SKM-1 (cell line): ENCODE data around the gene UBAP1.
A peak's percentile ranks its signal among the peaks of the same experiment; 100 is the strongest.
"Not testable (repeated sequence)": the region's sequence is repeated elsewhere in the genome, so short reads cannot be mapped to it uniquely, and the experiment has no call there.

ENCODE experiments used
- DNase-seq: peaks from one replicate; lab custom pipeline; 2025; ENCODE audit not compliant: unreplicated experiment; lab: John Stamatoyannopoulos, UW

UBAP1 gene

DNA sequence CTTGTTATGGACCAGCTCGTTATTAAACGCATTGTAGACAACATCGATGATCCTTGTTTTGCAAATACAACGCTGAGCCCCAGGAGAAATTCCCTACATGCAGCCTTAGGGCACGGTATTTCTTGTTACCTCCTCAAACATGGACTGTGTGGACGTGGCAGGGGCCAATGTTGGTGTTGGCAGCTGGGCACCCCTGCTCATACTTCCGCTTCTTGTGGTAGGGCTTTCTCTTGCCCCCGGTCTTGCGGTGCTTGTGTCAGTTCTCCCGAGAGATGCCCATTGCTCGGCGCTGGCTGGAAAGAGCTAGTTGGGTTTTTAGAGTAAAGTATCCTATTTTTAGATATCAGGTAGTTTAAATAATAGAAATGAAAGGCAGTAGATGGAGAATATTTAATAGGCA lies 45.5 kb downstream of the UBAP1 start:
- no peak for DNase-seq

DNA sequence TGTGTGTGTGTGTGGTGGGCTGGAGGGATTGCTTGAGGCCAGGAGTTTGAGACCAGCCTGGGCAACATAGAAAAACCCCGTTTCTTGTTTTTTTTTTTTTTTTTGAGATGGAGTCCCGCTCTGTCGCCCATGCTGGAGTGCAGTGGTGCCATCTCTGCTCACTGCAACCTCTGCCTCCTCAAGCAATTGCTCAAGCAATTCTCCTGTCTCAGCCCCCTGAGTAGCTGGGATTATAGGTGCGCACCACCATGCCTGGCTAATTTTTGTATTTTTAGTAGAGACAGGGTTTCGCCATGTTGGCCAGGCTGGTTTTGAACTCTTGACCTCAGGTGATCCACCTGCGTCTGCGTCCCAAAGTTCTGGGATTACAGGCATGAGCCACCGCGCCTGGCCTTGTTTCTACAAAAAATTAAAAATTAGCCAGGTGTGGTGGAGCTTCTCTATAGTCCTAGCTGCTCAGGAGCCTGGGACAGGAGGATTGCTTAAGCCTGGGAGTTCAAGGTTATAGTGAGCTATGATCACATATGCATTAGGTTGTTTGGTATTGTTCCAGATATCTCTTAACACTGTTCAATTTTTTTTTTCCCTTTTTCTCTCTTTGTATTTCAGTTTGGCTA lies 47.4 kb downstream of the UBAP1 start:
- DNase-seq: not testable (repeated sequence)

- DNase-seq: no peak
Observed at GRCh38 chr9:34227445-34227844, 48.6 kb downstream of the UBAP1 start.

DNA sequence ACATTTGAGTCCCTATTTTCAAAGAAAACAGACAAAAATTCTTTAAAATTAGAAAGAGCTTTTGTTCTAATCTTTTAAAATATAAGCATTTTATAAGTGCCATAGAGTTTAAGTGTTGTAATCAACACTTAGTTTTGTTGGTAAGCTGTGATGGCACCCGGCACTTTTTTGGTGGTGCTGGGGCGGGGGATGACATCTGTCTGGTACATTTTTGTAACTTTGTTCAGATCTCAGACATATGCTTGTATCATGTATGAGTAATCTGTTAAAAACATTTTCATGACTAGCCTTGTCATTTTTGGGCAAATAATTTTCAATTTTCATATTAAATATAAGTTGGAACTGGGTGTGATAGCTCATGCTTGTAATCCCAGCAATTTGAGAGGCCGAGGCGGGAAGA lies 51.7 kb downstream of the UBAP1 start:
- no peak for DNase-seq

GRCh38 chr9:34232201-34232600 lies 53.4 kb downstream of the UBAP1 start:
- no peak for DNase-seq

GRCh38 chr9:34233672-34234071 lies 54.8 kb downstream of the UBAP1 start:
- no peak for DNase-seq

GRCh38 chr9:34237836-34238235 lies 59.0 kb downstream of the UBAP1 start:
- DNase-seq: no peak

DNA sequence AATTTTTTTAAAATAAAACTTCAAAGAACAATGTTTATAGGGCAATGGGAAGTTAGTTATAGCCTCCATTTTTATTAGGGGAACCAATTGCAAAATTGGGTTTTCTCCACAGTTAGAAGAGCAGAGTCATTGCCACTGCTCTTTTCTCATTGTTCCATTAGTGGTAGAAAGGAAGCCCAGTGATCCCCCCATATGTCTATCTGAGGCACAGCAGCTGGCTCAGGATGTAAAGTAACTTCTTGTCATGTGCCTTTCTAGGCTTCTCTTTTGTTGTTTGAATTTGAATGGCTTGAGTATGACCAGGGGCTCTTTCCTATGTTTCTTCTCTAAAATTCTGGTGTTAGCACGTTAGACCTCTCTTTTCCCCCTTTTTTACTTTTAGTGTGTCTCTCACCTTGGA lies 61.2 kb downstream of the UBAP1 start:
- no peak for DNase-seq

DNA sequence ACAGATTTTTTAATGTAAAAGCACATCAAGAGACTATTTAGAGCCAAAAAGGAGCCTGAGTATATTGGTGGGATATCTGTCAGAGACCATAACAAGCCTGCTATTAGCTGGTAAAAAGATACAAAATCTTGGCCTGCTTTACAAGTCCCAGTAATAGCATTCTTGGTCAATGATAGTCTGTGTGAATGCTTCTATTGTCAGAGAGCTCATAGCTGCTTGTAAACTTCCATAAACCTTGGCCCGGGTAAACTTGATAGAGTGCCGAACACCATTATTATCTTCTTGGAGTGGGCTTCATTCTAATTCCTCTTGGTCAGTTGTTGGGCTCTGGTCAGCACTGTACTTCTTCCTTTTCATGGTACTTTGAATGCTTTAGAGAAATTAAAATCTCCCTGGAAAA lies 64.0 kb downstream of the UBAP1 start:
- DNase-seq: no peak

DNA sequence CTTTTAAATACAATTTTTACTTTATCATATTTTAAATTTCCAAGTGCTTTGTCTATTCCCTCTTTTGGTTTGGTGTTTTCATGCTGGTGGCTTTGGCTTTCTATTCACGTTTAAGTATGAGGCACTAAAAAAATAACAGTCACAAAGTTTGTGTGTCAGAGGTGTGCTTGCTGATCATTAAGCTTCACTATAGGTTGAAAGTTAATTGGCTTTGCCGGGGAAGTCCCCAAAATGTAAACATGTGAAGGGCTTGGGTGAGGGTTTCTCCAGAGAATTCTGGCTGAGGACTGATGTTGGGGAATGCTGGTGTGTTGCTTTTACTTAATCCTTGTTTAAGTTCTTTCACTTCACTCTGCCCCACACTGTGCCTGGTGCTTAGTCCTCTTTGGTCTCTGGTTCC lies 66.4 kb downstream of the UBAP1 start:
- not testable (repeated sequence) for DNase-seq

DNA sequence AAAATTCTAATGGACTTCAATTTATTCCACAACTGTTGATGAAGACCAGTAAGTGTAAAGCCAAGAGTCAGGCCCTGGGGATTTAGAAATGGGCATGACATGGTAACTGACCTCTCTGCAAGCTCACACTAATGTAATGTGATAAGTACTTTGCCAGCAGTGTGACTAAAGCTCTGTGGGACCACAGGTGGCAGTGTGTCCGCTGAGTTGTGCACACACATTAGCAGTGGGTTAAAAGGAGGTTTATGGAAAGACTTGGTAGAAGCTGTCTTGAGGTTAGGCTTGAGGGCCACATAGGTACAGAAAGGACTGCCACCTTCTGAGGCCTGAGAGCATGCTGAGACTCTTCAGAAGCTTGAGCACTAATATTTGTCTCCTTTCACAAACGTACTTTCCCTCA lies 67.6 kb downstream of the UBAP1 start:
- DNase-seq: no peak

GRCh38 chr9:34247782-34248181 lies 68.9 kb downstream of the UBAP1 start:
- DNase-seq: not testable (repeated sequence)

- no peak for DNase-seq
Observed at GRCh38 chr9:34249274-34249673, 70.4 kb downstream of the UBAP1 start.

- no peak for DNase-seq
Observed at GRCh38 chr9:34250721-34251120, 71.9 kb downstream of the UBAP1 start.

DNA sequence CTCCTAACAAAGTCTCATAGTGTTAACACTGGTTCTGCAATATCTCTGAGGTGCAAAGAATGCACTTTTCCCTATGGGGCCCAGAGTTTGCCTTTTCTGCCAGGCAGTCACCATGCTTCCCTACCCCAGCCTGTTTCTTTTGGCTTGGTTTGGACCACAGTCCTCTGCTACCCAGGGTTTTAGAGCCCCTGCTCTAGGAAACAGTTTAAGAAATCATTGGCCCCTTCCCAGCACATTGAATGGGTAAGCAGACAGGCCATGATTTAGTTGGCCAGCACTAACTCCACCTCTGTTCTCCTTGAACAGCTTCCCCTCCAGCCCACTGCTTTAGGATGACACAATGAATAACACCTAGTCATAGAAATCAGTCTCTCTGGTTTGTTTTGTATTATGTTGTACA lies 73.2 kb downstream of the UBAP1 start:
- DNase-seq: no peak

DNA sequence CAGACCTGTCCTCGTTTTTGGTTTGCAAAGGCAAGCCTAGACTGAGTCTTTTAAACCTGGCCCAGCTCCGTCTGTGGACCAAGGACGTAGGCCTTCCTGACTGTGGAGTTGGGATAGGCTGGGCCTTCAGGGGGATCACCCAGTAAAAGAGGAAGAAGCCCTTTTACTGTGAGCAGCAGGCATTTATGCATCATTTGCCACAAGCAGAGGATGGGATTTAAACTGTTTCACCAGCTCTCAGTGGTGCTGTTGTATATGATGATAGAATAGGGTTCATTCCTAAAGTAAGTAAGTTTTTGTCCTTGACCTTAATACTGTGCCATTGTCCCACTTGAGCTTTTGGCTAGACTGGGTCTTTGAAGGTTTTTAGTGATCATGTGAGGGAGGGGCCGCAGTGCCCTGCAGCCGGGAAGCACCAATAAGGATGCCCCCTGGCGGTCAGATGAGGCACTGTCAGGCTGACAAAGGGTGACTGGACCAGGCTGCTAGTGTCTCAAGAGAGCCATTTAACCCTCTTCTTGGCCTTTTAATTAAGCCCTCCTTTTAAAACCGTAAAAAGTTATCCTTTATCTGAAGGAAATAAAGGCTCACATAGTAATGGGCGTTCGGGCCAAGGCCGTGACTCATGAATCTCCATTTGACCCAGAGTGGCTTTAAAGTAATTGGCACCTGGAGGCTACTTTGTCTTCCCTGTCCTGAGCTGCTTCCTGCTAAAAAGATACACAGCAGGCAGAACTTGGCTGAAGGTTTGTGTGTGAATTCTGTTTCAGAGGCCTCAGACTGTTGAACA lies 74.0 kb downstream of the UBAP1 start:
- peak; percentile 10 for DNase-seq

GRCh38 chr9:34253460-34253837 lies 74.6 kb downstream of the UBAP1 start:
- no peak for DNase-seq

DNA sequence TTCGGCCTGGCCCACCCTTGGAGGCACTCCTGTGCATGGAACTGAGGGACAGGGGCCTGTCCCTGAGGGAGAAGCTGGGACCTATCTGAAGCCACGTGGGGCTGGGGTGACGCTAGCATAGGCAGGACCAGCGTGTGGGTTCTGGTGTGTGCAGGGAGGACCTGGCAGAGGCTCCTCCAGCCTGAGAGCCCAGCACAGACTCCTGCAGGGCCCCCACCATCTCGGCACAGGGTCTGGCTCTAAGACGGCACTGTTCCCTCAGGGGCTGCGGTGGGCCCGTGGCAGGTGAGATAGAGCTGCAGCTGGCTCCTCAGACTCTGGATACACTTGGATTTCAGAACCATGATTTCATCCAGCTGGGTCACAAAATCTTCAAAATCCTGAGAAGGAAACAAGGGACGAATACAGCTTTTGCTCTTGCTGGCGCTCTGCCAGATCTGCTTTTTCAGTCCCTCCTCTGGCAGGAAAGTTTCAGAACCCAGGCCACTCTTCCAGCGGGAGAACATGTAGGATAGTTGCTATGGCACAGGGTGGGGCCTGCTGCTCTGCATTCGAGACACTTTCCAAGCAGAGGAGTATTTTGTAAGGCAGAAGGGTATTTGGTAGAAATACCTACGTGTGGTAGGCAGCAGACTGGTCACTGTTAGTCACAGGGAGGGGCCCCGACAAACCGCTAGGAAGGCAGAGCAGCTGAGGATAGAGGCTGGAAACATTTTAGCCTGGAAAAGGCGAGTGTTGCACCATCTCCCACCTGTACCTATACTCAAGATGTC lies 75.5 kb downstream of the UBAP1 start:
- DNase-seq: no peak

DNA sequence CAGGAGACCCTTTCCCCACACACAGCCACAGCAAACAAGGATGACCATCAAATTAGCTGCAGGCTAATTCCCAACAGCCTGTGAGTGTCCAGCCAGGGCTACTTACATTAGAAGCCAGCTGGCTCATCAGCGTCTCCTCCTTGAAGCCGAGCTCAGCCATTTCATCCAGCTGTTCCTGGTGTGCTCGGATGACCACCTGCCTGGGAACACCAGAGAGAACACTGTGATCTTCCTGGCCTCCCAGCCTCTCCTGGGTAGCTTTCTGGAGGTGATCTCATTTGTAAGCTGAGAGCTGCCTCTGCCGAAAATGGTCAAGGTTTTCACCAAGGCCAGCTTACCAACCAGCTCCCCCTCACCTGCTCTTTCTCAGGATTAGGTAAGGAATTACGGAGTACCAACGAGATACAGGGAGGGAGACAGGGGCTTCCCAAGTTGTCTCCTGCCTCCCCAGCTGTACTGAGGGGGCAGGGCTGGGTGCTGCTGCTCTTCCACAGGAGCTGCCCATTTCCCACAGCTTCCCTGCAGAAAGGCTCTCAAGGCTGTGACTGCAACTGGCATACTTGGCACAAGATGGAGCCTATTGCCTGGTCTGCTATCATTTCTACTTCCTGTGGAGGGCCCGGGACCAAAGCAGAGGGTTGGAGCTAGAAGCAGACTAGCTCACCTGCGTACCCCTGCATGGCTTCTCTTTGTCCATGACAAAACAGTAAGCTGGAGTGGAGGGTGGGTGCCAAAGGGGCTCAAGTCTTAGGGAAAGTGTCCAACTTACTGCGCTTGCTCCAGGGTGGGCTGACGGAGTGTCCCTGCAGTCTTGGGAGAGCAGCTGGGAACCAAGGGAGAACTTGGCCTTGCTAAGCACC lies 76.4 kb downstream of the UBAP1 start:
- DNase-seq: no peak

- DNase-seq: no peak
Observed at GRCh38 chr9:34256104-34256503, 77.3 kb downstream of the UBAP1 start.

GRCh38 chr9:34256987-34257585 lies 78.2 kb downstream of the UBAP1 start:
- DNase-seq: no peak
